MV-4-11 (cell line): Measurements from ENCODE around the gene ZNF831.
A peak's percentile ranks its signal among the peaks of the same experiment; 100 is the strongest.

Source experiments
- DNase-seq: peaks from one replicate; lab custom pipeline; 2025; lab: John Stamatoyannopoulos, UW

Gene ZNF831

GRCh38 chr20:59163631-59164530, at the start of gene ZNF831:
Gene ZNF831, plus strand, starts transcription at chr20:59163821. Its CDS starts 27,199 bp downstream, at chr20:59191020.
- DNase-seq = peak; percentile 73

DNA sequence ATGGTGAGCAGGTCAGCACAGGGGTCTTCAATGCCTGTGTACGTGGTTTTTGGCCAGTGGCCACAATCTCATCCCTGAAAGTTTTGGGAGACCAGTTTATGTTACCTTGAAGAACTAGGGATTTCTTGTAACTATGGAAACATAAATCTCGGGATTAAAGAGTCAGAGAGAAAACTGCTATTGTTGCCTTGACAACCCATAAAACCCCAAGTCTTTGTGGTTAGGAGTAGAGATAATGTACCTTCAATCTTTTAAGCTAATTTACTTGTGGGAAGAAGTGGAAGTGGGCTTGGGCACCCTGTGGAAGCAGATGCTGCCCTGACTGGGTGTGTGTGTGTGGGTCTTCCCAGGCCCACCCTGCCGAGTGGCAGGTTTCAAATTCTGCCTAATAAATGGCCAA, 46.1 kb upstream of the ZNF831 start:
- no peak for DNase-seq

DNA sequence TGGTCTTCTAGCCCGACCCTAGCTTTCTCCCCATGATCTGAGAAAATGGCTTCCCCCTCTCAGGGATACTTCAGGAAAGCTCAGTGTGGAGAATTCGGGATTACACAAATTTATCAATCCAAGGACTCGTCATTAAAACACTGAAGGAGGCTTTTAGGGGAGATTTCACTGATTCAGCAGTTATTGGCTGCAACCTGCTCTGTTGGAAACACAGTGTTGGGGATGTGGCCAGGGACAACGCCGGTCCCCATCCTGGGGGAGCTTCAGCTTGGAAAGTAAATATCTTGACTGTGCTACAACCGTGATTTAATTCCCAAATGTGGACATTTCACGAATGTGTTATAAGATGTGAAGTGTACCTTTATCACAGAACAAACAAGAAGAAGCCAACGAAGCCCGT, 44.8 kb upstream of the ZNF831 start:
- no peak for DNase-seq

GRCh38 chr20:59120491-59120890, 43.1 kb upstream of the ZNF831 start:
- DNase-seq = peak; percentile 91

- DNase-seq = no peak
These were observed 42.7 kb upstream of the ZNF831 start for GRCh38 chr20:59120919-59121318.

DNA sequence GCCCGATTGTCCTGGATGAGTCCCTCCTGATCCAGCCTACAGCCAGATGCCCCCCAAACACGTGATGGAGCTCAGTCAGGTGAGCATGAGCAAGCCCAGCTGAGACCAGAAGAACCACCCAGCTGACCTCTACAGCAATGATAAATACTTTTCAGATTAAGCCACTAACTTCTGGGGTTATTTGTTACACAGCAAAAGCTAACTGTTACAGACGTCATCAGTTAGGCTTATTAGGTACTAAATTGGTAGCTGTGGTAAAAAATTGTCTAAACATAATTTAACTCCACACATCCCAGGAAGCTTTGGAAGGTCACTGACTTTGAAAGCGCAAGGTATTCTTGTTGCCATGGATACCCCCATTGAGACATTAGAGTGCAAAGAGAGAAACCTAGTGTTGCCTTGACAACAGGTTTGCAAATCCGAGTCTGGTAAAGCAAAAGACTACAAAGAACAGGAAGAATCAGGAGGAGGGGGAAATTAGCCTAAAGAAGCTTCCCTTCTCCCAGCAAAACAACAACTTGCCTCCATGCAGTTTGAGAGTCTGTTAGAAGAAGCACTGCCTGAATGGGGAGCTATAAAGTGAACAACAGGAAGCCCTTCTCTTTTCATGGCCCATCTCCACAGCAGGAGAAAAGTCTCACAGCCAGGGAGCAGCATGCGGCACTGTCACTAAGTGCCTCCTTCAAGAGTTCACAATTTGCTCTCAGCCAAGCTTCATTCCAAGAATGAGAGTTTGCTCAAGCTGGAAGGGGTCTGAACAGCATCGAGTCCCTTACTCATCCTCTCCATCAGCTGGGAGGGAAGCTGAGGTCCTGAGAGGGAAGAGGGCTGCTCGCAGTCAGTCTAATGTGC, 41.7 kb upstream of the ZNF831 start:
- DNase-seq = no peak

DNA sequence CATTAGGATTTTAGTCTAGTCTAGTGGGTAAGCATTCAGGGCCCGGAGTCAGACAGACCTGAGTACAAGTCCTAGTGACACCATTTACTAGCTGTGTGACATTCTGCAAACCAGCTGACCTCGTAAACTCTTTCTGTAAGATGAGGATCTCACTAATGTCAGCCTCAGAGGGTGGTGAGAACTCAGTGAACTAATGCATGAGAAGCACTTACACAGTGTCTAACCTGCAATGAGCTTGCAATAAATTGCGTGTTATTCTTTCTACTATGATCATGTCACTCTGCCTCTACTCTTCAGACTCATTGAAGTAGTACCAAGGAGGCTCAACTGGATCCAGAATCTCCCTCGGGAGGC, 41.1 kb upstream of the ZNF831 start:
- no peak for DNase-seq

DNA sequence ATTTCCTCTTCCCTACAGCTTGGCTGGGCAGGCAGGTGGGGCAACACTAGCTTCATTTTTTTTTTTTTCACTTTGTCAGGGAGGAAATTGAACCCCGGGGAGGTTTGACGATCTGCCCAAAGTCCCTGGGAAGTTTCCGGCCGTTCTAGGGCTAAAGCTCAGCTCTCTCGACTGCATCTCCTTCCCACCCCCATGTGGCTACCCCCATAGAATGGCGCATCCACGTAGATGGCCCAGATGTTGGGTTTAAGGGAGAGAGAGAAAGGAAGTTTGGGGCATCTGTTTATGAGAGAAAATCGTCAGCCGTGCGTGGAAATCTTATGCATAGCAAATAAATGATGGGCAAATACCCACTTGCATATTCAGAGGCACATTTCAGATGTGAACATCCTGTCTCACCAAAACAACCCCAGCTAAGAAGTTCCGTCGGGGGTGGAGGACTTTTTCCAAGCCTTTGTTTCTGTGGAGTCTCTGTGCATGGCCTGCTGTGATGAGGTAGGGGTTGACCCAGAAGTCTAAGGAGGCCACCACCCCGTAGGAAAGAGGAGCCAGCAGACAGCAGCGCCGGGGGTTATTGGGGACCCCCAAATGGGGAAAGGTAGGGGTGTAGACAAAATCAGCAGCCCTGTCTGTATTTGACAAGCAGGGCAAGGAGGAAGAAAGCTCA, 40.5 kb upstream of the ZNF831 start:
- no peak for DNase-seq

DNA sequence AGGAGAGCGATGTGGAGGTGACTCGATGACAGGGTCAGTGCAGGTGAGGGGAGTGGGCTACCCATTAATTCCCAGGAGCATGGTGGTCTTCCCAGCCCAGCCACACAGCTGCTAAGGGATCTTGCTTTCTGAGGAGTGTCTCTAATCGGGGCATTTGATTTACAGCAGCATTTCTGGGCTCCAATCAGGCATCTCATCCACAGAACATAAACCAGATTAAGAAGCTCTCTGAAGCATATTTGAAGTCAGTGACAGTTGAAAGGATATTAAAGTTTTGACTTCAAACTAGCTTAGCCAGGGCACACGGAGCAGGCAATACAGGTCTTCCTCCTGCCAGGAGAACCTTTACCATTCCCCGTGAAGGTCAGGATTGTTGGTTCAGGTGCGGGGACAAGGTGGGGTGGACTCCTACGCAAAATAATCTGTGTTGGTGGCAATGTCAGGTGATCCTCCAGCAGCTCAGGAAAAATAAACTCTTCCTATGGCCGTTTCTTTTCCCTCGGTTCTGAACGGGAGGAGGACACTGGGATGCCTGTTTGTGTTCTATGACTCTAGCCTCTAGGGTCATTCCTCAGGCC, 39.9 kb upstream of the ZNF831 start:
- DNase-seq = no peak

GRCh38 chr20:59124296-59125029, 39.2 kb upstream of the ZNF831 start:
- no peak for DNase-seq

DNA sequence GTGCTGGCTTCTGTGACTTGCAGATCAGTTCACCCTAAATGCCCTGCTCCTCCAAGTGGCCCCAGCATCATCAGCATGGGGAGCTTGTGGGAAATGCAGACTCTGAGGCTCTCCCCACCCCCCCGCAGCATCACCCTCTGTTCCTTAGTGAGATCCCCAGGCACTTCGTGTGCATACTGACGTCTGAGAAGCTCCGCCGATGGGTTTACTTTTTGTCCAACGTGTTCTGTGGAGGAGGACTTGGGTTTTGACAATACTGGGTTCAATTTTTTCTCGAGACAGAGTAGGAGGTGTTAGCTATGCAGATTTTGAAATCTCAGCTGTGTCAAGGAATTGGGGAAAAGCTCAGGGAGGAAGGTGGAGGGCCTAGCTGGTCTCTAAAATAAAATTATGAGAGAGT, 38.3 kb upstream of the ZNF831 start:
- DNase-seq = no peak

DNA sequence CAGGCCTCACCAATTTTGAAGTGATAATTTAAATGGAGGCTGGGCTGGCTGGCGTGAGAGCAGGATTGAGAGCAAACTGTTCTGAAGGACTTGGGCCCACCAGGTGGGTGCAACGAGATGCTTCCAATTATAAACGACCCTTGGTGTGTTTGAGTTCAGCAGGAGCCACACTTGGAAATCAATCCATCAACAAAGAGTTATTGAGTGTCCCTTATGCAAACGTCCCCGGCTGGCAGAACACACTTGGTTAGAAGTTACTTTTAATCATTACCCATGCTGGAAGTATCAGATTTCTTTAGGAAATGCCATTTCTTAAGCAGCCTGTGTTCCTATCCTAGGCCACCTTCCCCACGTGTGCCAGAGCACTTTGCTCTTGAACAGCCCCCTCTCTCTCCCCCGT, 37.8 kb upstream of the ZNF831 start:
- DNase-seq = no peak

GRCh38 chr20:59127839-59128238, 35.8 kb upstream of the ZNF831 start:
- DNase-seq = no peak

DNA sequence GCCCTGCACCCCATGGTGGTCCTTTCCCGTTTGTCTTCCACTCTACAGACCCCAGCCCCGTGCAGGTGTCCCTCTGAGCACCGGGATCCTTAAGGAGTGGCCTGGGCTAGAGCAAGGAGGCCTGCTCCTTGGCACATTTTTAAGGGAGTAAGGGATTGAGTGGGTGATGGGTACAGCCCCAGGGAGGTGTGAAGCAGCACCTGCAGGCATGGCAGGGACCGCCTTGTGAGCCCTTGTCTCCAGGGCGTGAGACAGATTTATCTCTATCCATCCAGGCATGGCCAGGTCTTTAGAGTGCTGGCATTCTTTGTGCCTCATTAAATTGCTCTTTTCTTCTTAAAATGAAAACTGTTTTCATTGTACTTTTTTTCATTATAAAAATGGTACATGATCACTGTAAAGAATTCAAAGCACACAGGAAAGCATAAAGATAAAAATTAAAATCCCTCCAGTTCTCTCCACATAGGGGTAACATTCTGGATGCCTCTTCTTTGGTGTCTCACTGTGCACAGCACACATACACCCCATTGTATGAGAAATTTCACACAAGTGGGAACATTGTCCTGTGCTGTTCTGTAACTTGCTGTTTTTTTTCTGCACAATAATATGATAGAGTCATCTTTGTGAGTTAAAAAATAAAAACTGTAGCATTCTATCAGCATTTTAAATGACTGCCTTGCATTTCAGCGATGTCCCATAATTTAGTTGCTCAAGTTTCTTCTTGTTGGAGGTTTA, 31.9 kb upstream of the ZNF831 start:
- no peak for DNase-seq

GRCh38 chr20:59134182-59134581, 29.4 kb upstream of the ZNF831 start:
- peak; percentile 53 for DNase-seq

DNA sequence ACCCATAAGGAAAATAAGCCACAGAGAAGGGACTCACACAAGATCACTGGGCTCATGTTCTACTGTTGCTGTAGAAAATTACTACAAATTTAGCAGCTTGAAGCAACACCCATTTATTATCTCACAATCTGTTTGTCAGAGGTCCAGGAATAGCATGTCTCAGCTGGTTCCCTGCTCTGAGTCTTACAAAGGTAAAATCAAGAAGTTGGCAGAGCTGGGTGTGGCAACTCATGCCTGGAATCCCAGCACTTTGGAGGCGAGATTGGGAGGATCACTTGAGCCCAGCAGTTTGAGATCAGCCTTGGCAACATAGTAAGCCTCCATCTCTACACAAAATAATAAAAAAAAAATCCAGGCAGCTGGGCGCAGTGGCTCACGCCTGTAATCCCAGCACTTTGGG, 28.5 kb upstream of the ZNF831 start:
- no peak for DNase-seq

DNA sequence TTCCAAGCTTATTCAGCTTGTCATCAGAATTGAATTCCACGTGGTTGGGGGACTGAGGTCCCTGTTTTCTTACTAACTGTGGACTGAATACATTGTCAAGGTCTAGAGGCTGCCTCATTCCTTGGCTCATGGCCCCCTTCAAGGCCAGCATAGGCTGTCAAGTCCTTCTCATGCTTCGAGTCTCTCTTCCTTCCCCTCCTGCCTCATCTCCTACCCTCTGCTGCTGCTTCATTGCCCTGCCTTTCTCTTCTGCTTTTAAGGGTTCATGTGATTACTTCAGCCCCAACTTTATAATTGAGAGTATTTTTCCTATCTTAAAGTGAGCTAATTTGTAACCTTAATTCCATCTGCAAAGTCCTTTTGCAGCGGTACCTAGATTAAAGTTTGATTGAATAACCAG, 27.6 kb upstream of the ZNF831 start:
- DNase-seq = no peak

DNA sequence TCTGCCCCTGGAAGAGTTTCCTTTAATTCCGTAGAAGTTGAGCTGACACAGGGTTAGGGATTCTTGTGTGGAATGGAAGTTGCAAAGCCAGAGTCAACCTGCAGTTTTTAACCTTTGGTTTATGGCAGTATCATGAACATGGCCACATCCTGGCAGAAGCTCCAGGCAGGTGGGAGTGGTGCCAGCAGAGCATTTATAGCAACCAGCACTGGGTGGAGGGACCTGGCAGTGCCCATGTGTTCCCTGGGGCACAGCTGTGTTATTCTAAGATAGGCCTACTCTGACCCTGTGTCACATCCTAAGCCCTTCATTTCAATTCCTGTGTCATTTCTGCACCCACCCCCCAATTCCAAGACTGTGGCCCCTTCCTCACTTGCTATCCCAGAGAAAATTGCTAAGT, 26.1 kb upstream of the ZNF831 start:
- DNase-seq = no peak

GRCh38 chr20:59138114-59138748, 25.4 kb upstream of the ZNF831 start:
- DNase-seq = no peak

DNA sequence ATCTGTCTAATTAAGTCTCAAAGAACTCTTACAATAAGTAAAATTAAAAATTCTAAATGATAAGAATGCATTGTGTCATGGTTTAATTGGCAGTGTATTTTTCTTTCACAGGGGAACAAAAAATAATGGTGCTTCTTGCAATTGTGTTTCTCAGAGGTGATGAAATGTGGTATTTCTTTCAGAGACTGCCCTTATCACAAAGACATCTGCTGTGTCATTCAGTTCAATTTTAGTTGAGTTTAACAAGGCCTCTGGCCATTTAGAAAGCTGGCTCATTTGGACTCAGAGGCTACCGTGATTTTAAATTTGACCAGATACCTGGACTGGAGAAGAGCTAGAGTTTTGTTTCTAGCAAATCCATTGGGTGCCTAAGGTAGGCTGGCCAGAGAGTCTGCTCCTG, 23.6 kb upstream of the ZNF831 start:
- DNase-seq = no peak
